Measurements from ENCODE around the gene DCTN5. TPM values are rescaled to one million over a fixed set of nuclear protein-coding genes. Genes with fewer than 3 reads are reported as not detected.
"Not testable (repeated sequence)": the region's sequence is repeated elsewhere in the genome, so short reads cannot be mapped to it uniquely, and the experiment has no call there.

The DCTN5 gene
- total and polyA plus RNA-seq, 2 donors: 15.8 to 34.8 TPM

- no peak overlapping the region for H3K27ac ChIP-seq (ENCODE audit: low read depth in 1 of 2, low read length in 1 of 2)
- WGBS: 100% methylated on average over 1 of the region's 1 CpG
- no peaks in the 10 kb centered on the region for H3K9me3 ChIP-seq (ENCODE audit: control insufficient read depth in 2 of 2, insufficient read depth in 1 of 2, low read length in 1 of 2)
- no peaks in the 10 kb centered on the region for H3K27me3 ChIP-seq (ENCODE audit: control insufficient read depth in 2 of 2, insufficient read depth in 1 of 2, low read length in 1 of 2)
- DNase-seq (ENCODE audit: low read depth in 6 of 9, low spot score in 9 of 9): no peak
- H3K36me3 ChIP-seq (ENCODE audit: control insufficient read depth in 2 of 2, insufficient read depth in 2 of 2, low read length in 1 of 2): peaks cover 8 to 12% of the 10 kb centered on the region in 2 donors
- H3K4me1 ChIP-seq (ENCODE audit: control insufficient read depth in 2 of 2, insufficient read depth in 2 of 2, low read length in 2 of 2): no peaks in the 10 kb centered on the region
- no peak overlapping the region for H3K4me3 ChIP-seq (ENCODE audit: low read length in 2 of 2)
Measured at GRCh38 chr16:23609929-23610328, 31.3 kb upstream of the DCTN5 start.

GRCh38 chr16:23610905-23611304, 30.4 kb upstream of the DCTN5 start:
- not testable (repeated sequence) for H3K36me3 ChIP-seq (ENCODE audit: control insufficient read depth in 2 of 2, insufficient read depth in 2 of 2, low read length in 1 of 2); H3K27me3 ChIP-seq (ENCODE audit: control insufficient read depth in 2 of 2, insufficient read depth in 1 of 2, low read length in 1 of 2); H3K4me1 ChIP-seq (ENCODE audit: control insufficient read depth in 2 of 2, insufficient read depth in 2 of 2, low read length in 2 of 2); H3K9me3 ChIP-seq (ENCODE audit: control insufficient read depth in 2 of 2, insufficient read depth in 1 of 2, low read length in 1 of 2); H3K27ac ChIP-seq (ENCODE audit: low read depth in 1 of 2, low read length in 1 of 2); DNase-seq (ENCODE audit: low read depth in 6 of 9, low spot score in 9 of 9); H3K4me3 ChIP-seq (ENCODE audit: low read length in 2 of 2)
- WGBS: 96% methylated on average over 6 of the region's 6 CpGs

- Histone ChIP-seq H3K9me3 (ENCODE audit: control insufficient read depth in 2 of 2, insufficient read depth in 1 of 2, low read length in 1 of 2) (no peaks in the 10 kb centered on the region), H3K4me1 (ENCODE audit: control insufficient read depth in 2 of 2, insufficient read depth in 2 of 2, low read length in 2 of 2) (no peaks in the 10 kb centered on the region), H3K27ac (ENCODE audit: low read depth in 1 of 2, low read length in 1 of 2) (no peak overlapping the region), H3K36me3 (ENCODE audit: control insufficient read depth in 2 of 2, insufficient read depth in 2 of 2, low read length in 1 of 2) (peaks cover 8% of the 10 kb centered on the region in 2 donors), H3K4me3 (ENCODE audit: low read length in 2 of 2) (no peak overlapping the region), H3K27me3 (ENCODE audit: control insufficient read depth in 2 of 2, insufficient read depth in 1 of 2, low read length in 1 of 2) (no peaks in the 10 kb centered on the region)
- DNase-seq (ENCODE audit: low read depth in 6 of 9, low spot score in 9 of 9): no peak
- 99% methylated on average over 3 of the region's 3 CpGs for WGBS
Measured at GRCh38 chr16:23611936-23612335, 29.3 kb upstream of the DCTN5 start.

GRCh38 chr16:23615805-23616204, 25.5 kb upstream of the DCTN5 start:
- Histone ChIP-seq H3K9me3 (ENCODE audit: control insufficient read depth in 2 of 2, insufficient read depth in 1 of 2, low read length in 1 of 2) (no peaks in the 10 kb centered on the region), H3K27me3 (ENCODE audit: control insufficient read depth in 2 of 2, insufficient read depth in 1 of 2, low read length in 1 of 2) (no peaks in the 10 kb centered on the region), H3K4me3 (ENCODE audit: low read length in 2 of 2) (no peak overlapping the region), H3K4me1 (ENCODE audit: control insufficient read depth in 2 of 2, insufficient read depth in 2 of 2, low read length in 2 of 2) (no peaks in the 10 kb centered on the region), H3K36me3 (ENCODE audit: control insufficient read depth in 2 of 2, insufficient read depth in 2 of 2, low read length in 1 of 2) (peaks cover 11 to 12% of the 10 kb centered on the region in 2 donors), H3K27ac (ENCODE audit: low read depth in 1 of 2, low read length in 1 of 2) (no peak overlapping the region)
- WGBS: 98% methylated on average over 9 of the region's 9 CpGs
- DNase-seq (ENCODE audit: low read depth in 6 of 9, low spot score in 9 of 9): no peak

GRCh38 chr16:23624092-23624491, 17.2 kb upstream of the DCTN5 start:
- no peak for DNase-seq (ENCODE audit: low read depth in 6 of 9, low spot score in 9 of 9)
- Histone ChIP-seq H3K4me3 (ENCODE audit: low read length in 2 of 2) (no peak overlapping the region), H3K9me3 (ENCODE audit: control insufficient read depth in 2 of 2, insufficient read depth in 1 of 2, low read length in 1 of 2) (no peaks in the 10 kb centered on the region), H3K27ac (ENCODE audit: low read depth in 1 of 2, low read length in 1 of 2) (no peak overlapping the region), H3K36me3 (ENCODE audit: control insufficient read depth in 2 of 2, insufficient read depth in 2 of 2, low read length in 1 of 2) (peaks cover 23 to 25% of the 10 kb centered on the region in 2 donors), H3K27me3 (ENCODE audit: control insufficient read depth in 2 of 2, insufficient read depth in 1 of 2, low read length in 1 of 2) (no peaks in the 10 kb centered on the region), H3K4me1 (ENCODE audit: control insufficient read depth in 2 of 2, insufficient read depth in 2 of 2, low read length in 2 of 2) (no peaks in the 10 kb centered on the region)

- DNase-seq (ENCODE audit: low read depth in 6 of 9, low spot score in 9 of 9): no peak
- no peaks in the 10 kb centered on the region for H3K27me3 ChIP-seq (ENCODE audit: control insufficient read depth in 2 of 2, insufficient read depth in 1 of 2, low read length in 1 of 2)
- peaks cover 13 to 25% of the 10 kb centered on the region in 2 donors for H3K36me3 ChIP-seq (ENCODE audit: control insufficient read depth in 2 of 2, insufficient read depth in 2 of 2, low read length in 1 of 2)
- H3K27ac ChIP-seq (ENCODE audit: low read depth in 1 of 2, low read length in 1 of 2): no peak overlapping the region
- H3K9me3 ChIP-seq (ENCODE audit: control insufficient read depth in 2 of 2, insufficient read depth in 1 of 2, low read length in 1 of 2): no peaks in the 10 kb centered on the region
- no peaks in the 10 kb centered on the region for H3K4me1 ChIP-seq (ENCODE audit: control insufficient read depth in 2 of 2, insufficient read depth in 2 of 2, low read length in 2 of 2)
- WGBS: 98% methylated on average over 8 of the region's 8 CpGs
- H3K4me3 ChIP-seq (ENCODE audit: low read length in 2 of 2): no peak overlapping the region
Measured at GRCh38 chr16:23629516-23629915, 11.8 kb upstream of the DCTN5 start.

- H3K36me3 ChIP-seq (ENCODE audit: control insufficient read depth in 2 of 2, insufficient read depth in 2 of 2, low read length in 1 of 2): peaks cover 15% of the 10 kb centered on the region in 2 donors
- not testable (repeated sequence) for H3K27ac ChIP-seq (ENCODE audit: low read depth in 1 of 2, low read length in 1 of 2); H3K27me3 ChIP-seq (ENCODE audit: control insufficient read depth in 2 of 2, insufficient read depth in 1 of 2, low read length in 1 of 2); DNase-seq (ENCODE audit: low read depth in 6 of 9, low spot score in 9 of 9); H3K4me3 ChIP-seq (ENCODE audit: low read length in 2 of 2); H3K4me1 ChIP-seq (ENCODE audit: control insufficient read depth in 2 of 2, insufficient read depth in 2 of 2, low read length in 2 of 2); H3K9me3 ChIP-seq (ENCODE audit: control insufficient read depth in 2 of 2, insufficient read depth in 1 of 2, low read length in 1 of 2)
- WGBS: 99% methylated on average over 3 of the region's 3 CpGs
Measured at GRCh38 chr16:23631874-23632273, 9.4 kb upstream of the DCTN5 start.

- Histone ChIP-seq H3K9me3 (ENCODE audit: control insufficient read depth in 2 of 2, insufficient read depth in 1 of 2, low read length in 1 of 2) (no peaks in the 10 kb centered on the region), H3K36me3 (ENCODE audit: control insufficient read depth in 2 of 2, insufficient read depth in 2 of 2, low read length in 1 of 2) (peaks cover 11 to 15% of the 10 kb centered on the region in 2 donors), H3K4me3 (ENCODE audit: low read length in 2 of 2) (no peak overlapping the region), H3K27ac (ENCODE audit: low read depth in 1 of 2, low read length in 1 of 2) (no peak overlapping the region), H3K27me3 (ENCODE audit: control insufficient read depth in 2 of 2, insufficient read depth in 1 of 2, low read length in 1 of 2) (no peaks in the 10 kb centered on the region), H3K4me1 (ENCODE audit: control insufficient read depth in 2 of 2, insufficient read depth in 2 of 2, low read length in 2 of 2) (no peaks in the 10 kb centered on the region)
- 98% methylated on average over 4 of the region's 4 CpGs for WGBS
- no peak for DNase-seq (ENCODE audit: low read depth in 6 of 9, low spot score in 9 of 9)
Measured at GRCh38 chr16:23634461-23635036, 6.7 kb upstream of the DCTN5 start.

GRCh38 chr16:23635958-23636357, 5.3 kb upstream of the DCTN5 start:
- H3K36me3 ChIP-seq (ENCODE audit: control insufficient read depth in 2 of 2, insufficient read depth in 2 of 2, low read length in 1 of 2): peaks cover 7% of the 10 kb centered on the region in 2 donors
- no peak for DNase-seq (ENCODE audit: low read depth in 6 of 9, low spot score in 9 of 9)
- H3K27me3 ChIP-seq (ENCODE audit: control insufficient read depth in 2 of 2, insufficient read depth in 1 of 2, low read length in 1 of 2): no peaks in the 10 kb centered on the region
- no peak overlapping the region for H3K27ac ChIP-seq (ENCODE audit: low read depth in 1 of 2, low read length in 1 of 2)
- H3K4me1 ChIP-seq (ENCODE audit: control insufficient read depth in 2 of 2, insufficient read depth in 2 of 2, low read length in 2 of 2): peaks cover 7 to 10% of the 10 kb centered on the region in 2 donors
- no peaks in the 10 kb centered on the region for H3K9me3 ChIP-seq (ENCODE audit: control insufficient read depth in 2 of 2, insufficient read depth in 1 of 2, low read length in 1 of 2)
- no peak overlapping the region for H3K4me3 ChIP-seq (ENCODE audit: low read length in 2 of 2)

GRCh38 chr16:23640615-23640930, 693 bp upstream of the DCTN5 start:
- Histone ChIP-seq H3K9me3 (ENCODE audit: control insufficient read depth in 2 of 2, insufficient read depth in 1 of 2, low read length in 1 of 2) (no peaks in the 10 kb centered on the region), H3K36me3 (ENCODE audit: control insufficient read depth in 2 of 2, insufficient read depth in 2 of 2, low read length in 1 of 2) (peaks cover 3 to 10% of the 10 kb centered on the region in 2 donors), H3K4me1 (ENCODE audit: control insufficient read depth in 2 of 2, insufficient read depth in 2 of 2, low read length in 2 of 2) (peaks cover 13 to 16% of the 10 kb centered on the region in 2 donors), H3K27ac (ENCODE audit: low read depth in 1 of 2, low read length in 1 of 2) (peak overlapping the region in 1 of 2 donors; percentile 52), H3K27me3 (ENCODE audit: control insufficient read depth in 2 of 2, insufficient read depth in 1 of 2, low read length in 1 of 2) (no peaks in the 10 kb centered on the region), H3K4me3 (ENCODE audit: low read length in 2 of 2) (peak overlapping the region; percentile 65 to 94)
- 2% methylated on average over 8 of the region's 8 CpGs for WGBS
- DNase-seq (ENCODE audit: low read depth in 6 of 9, low spot score in 9 of 9): peak in 3 of 9 donors; percentile 1 to 16 (median 1)
